ENCODE results near the gene SYNGR3. TPM values are rescaled to one million over a fixed set of nuclear protein-coding genes. Genes with fewer than 3 reads are reported as not detected.
"Not testable (repeated sequence)": the region's sequence is repeated elsewhere in the genome, so short reads cannot be mapped to it uniquely, and the experiment has no call there.

The SYNGR3 gene
- total RNA-seq, 1 donor from 2014 or later, result 2.1 TPM

GRCh38 chr16:2009791-2010510 lies 20.2 kb downstream of the SYNGR3 start, which contains the start of gene ZNF598:
Gene ZNF598 (minus strand): TSS chr16:2009821.
- H3K4me3 Mint-ChIP-seq, result peak within 1 kb of the TSS; percentile 95
- peak within 1 kb of the TSS; percentile 89 for H3K27ac Mint-ChIP-seq (ENCODE audit: unreplicated experiment)
- H3K27me3 Mint-ChIP-seq (ENCODE audit: low read depth), result no peaks in the 10 kb centered on the region
- H3K4me1 Mint-ChIP-seq, result peaks cover 25% of the 10 kb centered on the region
- no peaks in the 10 kb centered on the region for H3K9me3 Mint-ChIP-seq
- TF ChIP-seq CTCF (conservative IDR thresholded peaks at IDR 0.05), result peak; percentile 23
- peak; percentile 62 for DNase-seq (ENCODE audit: low read depth, low spot score)
- H3K36me3 Mint-ChIP-seq (ENCODE audit: low read depth), result no peaks in the 10 kb centered on the region

DNA sequence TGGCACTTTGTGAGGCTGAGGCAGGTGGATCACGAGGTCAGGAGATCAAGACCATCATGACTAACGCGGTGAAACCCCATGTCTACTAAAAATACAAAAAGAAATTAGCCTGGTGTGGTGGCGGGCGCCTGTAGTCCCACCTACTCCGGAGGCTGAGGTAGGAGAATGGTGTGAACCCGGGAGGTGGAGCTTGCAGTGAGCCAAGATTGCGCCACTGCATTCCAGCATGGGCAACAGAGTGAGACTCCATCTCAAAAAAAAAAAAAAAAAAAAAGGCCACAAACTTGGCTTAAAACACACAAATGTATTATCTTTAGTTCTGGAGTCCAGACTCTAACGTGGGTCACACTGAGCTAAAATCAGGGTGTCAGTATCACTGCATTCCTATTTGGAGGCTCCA lies 22.0 kb downstream of the SYNGR3 start:
- not testable (repeated sequence) for H3K4me3 Mint-ChIP-seq; H3K27ac Mint-ChIP-seq (ENCODE audit: unreplicated experiment); H3K9me3 Mint-ChIP-seq; H3K27me3 Mint-ChIP-seq (ENCODE audit: low read depth); H3K36me3 Mint-ChIP-seq (ENCODE audit: low read depth); DNase-seq (ENCODE audit: low read depth, low spot score)
- H3K4me1 Mint-ChIP-seq, result peaks cover 21% of the 10 kb centered on the region

DNA sequence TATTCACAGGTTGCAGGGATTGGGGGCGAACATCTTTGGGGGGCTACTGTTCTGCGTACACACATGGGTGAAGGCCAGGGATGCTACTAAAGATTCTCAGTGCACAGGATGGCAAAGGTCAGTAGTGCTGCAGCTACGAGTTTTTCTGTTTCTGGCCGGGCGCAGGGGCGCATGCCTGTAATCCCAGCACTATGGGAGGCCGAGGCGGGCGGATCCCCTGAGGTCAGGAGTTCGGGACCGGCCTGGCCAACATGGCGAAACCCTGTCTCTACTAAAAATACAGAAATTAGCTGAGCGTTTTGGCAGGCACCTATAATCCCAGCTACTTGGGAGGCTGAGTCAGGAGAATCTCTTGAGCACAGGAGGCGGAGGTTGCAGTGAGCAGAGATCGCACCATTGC lies 23.8 kb downstream of the SYNGR3 start:
- peaks cover 11% of the 10 kb centered on the region for H3K27me3 Mint-ChIP-seq (ENCODE audit: low read depth)
- no peaks in the 10 kb centered on the region for H3K9me3 Mint-ChIP-seq
- no peak for DNase-seq (ENCODE audit: low read depth, low spot score)
- no peak for TF ChIP-seq CTCF (conservative IDR thresholded peaks at IDR 0.05)
- H3K36me3 Mint-ChIP-seq (ENCODE audit: low read depth), result no peaks in the 10 kb centered on the region
- H3K27ac Mint-ChIP-seq (ENCODE audit: unreplicated experiment), result no peak overlapping the region
- H3K4me3 Mint-ChIP-seq, result peak overlapping the region; percentile 59
- peaks cover 11% of the 10 kb centered on the region for H3K4me1 Mint-ChIP-seq

- Mint-ChIP-seq H3K27me3 (ENCODE audit: low read depth) (peaks cover 25% of the 10 kb centered on the region), H3K27ac (ENCODE audit: unreplicated experiment) (no peak overlapping the region), H3K36me3 (ENCODE audit: low read depth) (no peaks in the 10 kb centered on the region), H3K4me3 (no peak overlapping the region), H3K9me3 (no peaks in the 10 kb centered on the region), H3K4me1 (peaks cover 2% of the 10 kb centered on the region)
- no peak for DNase-seq (ENCODE audit: low read depth, low spot score)
- TF ChIP-seq CTCF (conservative IDR thresholded peaks at IDR 0.05), result no peak
Observed at GRCh38 chr16:2015117-2015946, 25.6 kb downstream of the SYNGR3 start.

- Mint-ChIP-seq H3K27me3 (ENCODE audit: low read depth) (peaks cover 30% of the 10 kb centered on the region), H3K27ac (ENCODE audit: unreplicated experiment) (no peak overlapping the region), H3K4me3 (no peak overlapping the region), H3K4me1 (peaks cover 4% of the 10 kb centered on the region), H3K9me3 (no peaks in the 10 kb centered on the region), H3K36me3 (ENCODE audit: low read depth) (no peaks in the 10 kb centered on the region)
- DNase-seq (ENCODE audit: low read depth, low spot score), result no peak
- TF ChIP-seq CTCF (conservative IDR thresholded peaks at IDR 0.05), result no peak
Observed at GRCh38 chr16:2015947-2016208, 26.1 kb downstream of the SYNGR3 start.

GRCh38 chr16:2016407-2016922 lies 26.7 kb downstream of the SYNGR3 start:
- Mint-ChIP-seq H3K4me1 (peaks cover 5% of the 10 kb centered on the region), H3K27ac (ENCODE audit: unreplicated experiment) (no peak overlapping the region), H3K27me3 (ENCODE audit: low read depth) (peaks cover 36% of the 10 kb centered on the region), H3K36me3 (ENCODE audit: low read depth) (no peaks in the 10 kb centered on the region), H3K9me3 (no peaks in the 10 kb centered on the region), H3K4me3 (peak overlapping the region; percentile 31)
- TF ChIP-seq CTCF (conservative IDR thresholded peaks at IDR 0.05), result peak; percentile 54
- no peak for DNase-seq (ENCODE audit: low read depth, low spot score)

Measured in neural crest cell (in vitro differentiated cells).